IMR-90 (cell line): Measurements from ENCODE around the gene CADM2. TPM values are rescaled to one million over a fixed set of nuclear protein-coding genes. Genes with fewer than 3 reads are reported as not detected.

Experiments used
- ATAC-seq: fragments of 200-7000 bp; cut with Tn5 transposase; 2 replicates; pipeline ENCODE4 v1.9.1; 2020; ENCODE audit warnings: low read depth, mild to moderate bottlenecking, moderate library complexity
- BruUV-seq: library from RNA; stranded (reverse); fragments of 400-500 nt; replicated peaks from 2 replicates; lab custom pipeline; 2021; lab: Mats Ljungman, UMichigan
- CTCF ChIA-PET: fragments of 300-600 bp; formaldehyde crosslinking; extraction: SDS; loops from one replicate; lab custom pipeline; 2021; ENCODE audit warnings: antibody characterized with exemption; lab: Yijun Ruan, JAX
- POLR2A ChIA-PET: fragments of 300-600 bp; sonication (Branson Sonifier 250); formaldehyde crosslinking; loops from one replicate; lab custom pipeline; 2022; ENCODE audit warnings: antibody characterized with exemption; ENCODE audit not compliant: unreplicated experiment; lab: Charles Lee
- DNase-seq: peaks from one replicate; pipeline ENCODE4 v3.0.0; 2013
- H2AFZ ChIP-seq: replicated peaks from 2 replicates; pipeline ENCODE3; 2013; ENCODE audit warnings: low read length, mild to moderate bottlenecking; ENCODE audit not compliant: poor library complexity
- H2AK5ac ChIP-seq: 2 replicates; pipeline ENCODE4 v1.6.1; 2013; ENCODE audit warnings: low read depth, low read length, inconsistent platforms
- H2AK9ac ChIP-seq: replicated peaks from 2 replicates; pipeline ENCODE3; 2013; ENCODE audit warnings: mild to moderate bottlenecking, low read depth, low read length, moderate library complexity; ENCODE audit not compliant: poor library complexity
- H2BK120ac ChIP-seq: 2 replicates; pipeline ENCODE4 v1.6.1; 2013; ENCODE audit warnings: low read depth, low read length, inconsistent platforms
- H2BK15ac ChIP-seq: 3 replicates; pipeline ENCODE4 v1.6.1; 2013; ENCODE audit warnings: low read depth, low read length, inconsistent platforms
- H2BK20ac ChIP-seq: 2 replicates; pipeline ENCODE4 v1.6.1; 2013; ENCODE audit warnings: low read depth, mild to moderate bottlenecking, inconsistent platforms, low read length, moderate library complexity
- H2BK5ac ChIP-seq: 2 replicates; pipeline ENCODE4 v1.6.1; 2013; ENCODE audit warnings: mild to moderate bottlenecking, low read depth, low read length, inconsistent platforms; ENCODE audit not compliant: poor library complexity, severe bottlenecking
- H3K14ac ChIP-seq: replicated peaks from 2 replicates; pipeline ENCODE4 v1.6.1; 2013; ENCODE audit warnings: low read depth, low read length, inconsistent platforms
- H3K18ac ChIP-seq: 2 replicates; pipeline ENCODE4 v1.6.1; 2013; ENCODE audit warnings: low read depth, low read length, control low read depth
- H3K23ac ChIP-seq: 2 replicates; pipeline ENCODE4 v1.6.1; 2013; ENCODE audit warnings: low read depth, low read length, inconsistent platforms
- H3K27ac ChIP-seq: 2 replicates; pipeline ENCODE4 v1.5.1; 2013; ENCODE audit warnings: mild to moderate bottlenecking, control low read depth, low read length; ENCODE audit not compliant: insufficient read depth
- H3K27me3 ChIP-seq: 2 replicates; pipeline ENCODE4 v1.6.1; 2013; ENCODE audit warnings: low read length; ENCODE audit not compliant: control insufficient read depth, insufficient read depth
- H3K36me3 ChIP-seq: 2 replicates; pipeline ENCODE4 v1.6.1; 2013; ENCODE audit warnings: low read length, mixed read lengths; ENCODE audit not compliant: control insufficient read depth, insufficient read depth
- H3K4ac ChIP-seq: 2 replicates; pipeline ENCODE4 v1.6.1; 2013; ENCODE audit warnings: low read depth, low read length, inconsistent platforms
- H3K4me1 ChIP-seq: 2 replicates; pipeline ENCODE4 v1.6.1; 2013; ENCODE audit warnings: low read length, mixed read lengths; ENCODE audit not compliant: control insufficient read depth, insufficient read depth
- H3K4me2 ChIP-seq: 2 replicates; pipeline ENCODE4 v1.6.1; 2013; ENCODE audit warnings: low read depth, mild to moderate bottlenecking, control low read depth, low read length, moderate library complexity
- H3K4me3 ChIP-seq: 2 replicates; pipeline ENCODE4 v1.5.1; 2013; ENCODE audit warnings: low read depth, mild to moderate bottlenecking, control low read depth, low read length, moderate library complexity; ENCODE audit not compliant: insufficient read depth
- H3K56ac ChIP-seq: 2 replicates; pipeline ENCODE4 v1.6.1; 2013; ENCODE audit warnings: low read length, inconsistent platforms; ENCODE audit not compliant: insufficient read depth; ENCODE audit errors: extremely low read depth
- H3K79me1 ChIP-seq, 2 experiments: 2 replicates each; pipeline ENCODE4 v1.6.1; 2013; ENCODE audit warnings: low read length in 2 of 2, inconsistent platforms in 1 of 2, low read depth in 1 of 2
- H3K9ac ChIP-seq: 2 replicates; pipeline ENCODE4 v1.6.1; 2013; ENCODE audit warnings: low read depth, low read length, control low read depth
- H3K9me1 ChIP-seq: 2 replicates; pipeline ENCODE4 v1.6.1; 2013; ENCODE audit warnings: low read length, inconsistent platforms; ENCODE audit not compliant: insufficient read depth
- H3K9me3 ChIP-seq: 2 replicates; pipeline ENCODE4 v1.6.1; 2013; ENCODE audit warnings: low read length; ENCODE audit not compliant: control insufficient read depth, insufficient read depth
- H4K20me1 ChIP-seq: 2 replicates; pipeline ENCODE4 v1.6.1; 2013; ENCODE audit warnings: low read length, inconsistent platforms; ENCODE audit not compliant: insufficient read depth
- H4K5ac ChIP-seq: 2 replicates; pipeline ENCODE4 v1.6.1; 2013; ENCODE audit warnings: mild to moderate bottlenecking, low read depth, low read length, control low read depth
- H4K8ac ChIP-seq, 2 experiments: 2 replicates each; pipeline ENCODE4 v1.6.1; 2013; ENCODE audit warnings: low read depth in 2 of 2, low read length in 2 of 2, control low read depth in 1 of 2, inconsistent platforms in 1 of 2
- H4K91ac ChIP-seq: 2 replicates; pipeline ENCODE4 v1.6.1; 2013; ENCODE audit warnings: low read depth, low read length, inconsistent platforms; ENCODE audit not compliant: insufficient read depth
- CEBPB ChIP-seq: IDR thresholded peaks from 2 replicates; pipeline ENCODE4 v1.6.1; 2012; ENCODE audit warnings: low read depth, low read length, improper control_type of control experiment
- CHD1 ChIP-seq: IDR thresholded peaks from 2 replicates; pipeline ENCODE4 v1.6.1; 2012; ENCODE audit warnings: low read depth, low read length, improper control_type of control experiment
- FOS ChIP-seq: fragments of 150-350 bp; IDR thresholded peaks from 2 replicates; pipeline ENCODE4 v1.6.1; 2016; ENCODE audit warnings: low read depth, low read length
- MXI1 ChIP-seq: IDR thresholded peaks from 2 replicates; pipeline ENCODE4 v1.6.1; 2012; ENCODE audit warnings: low read depth, mild to moderate bottlenecking, low read length, moderate library complexity, borderline replicate concordance
- NFE2L2 ChIP-seq: fragments of 150-350 bp; IDR thresholded peaks from 2 replicates; pipeline ENCODE4 v1.6.1; 2016; ENCODE audit warnings: low read depth, mild to moderate bottlenecking, low read length
- RFX5 ChIP-seq: IDR thresholded peaks from 2 replicates; pipeline ENCODE4 v1.8.0; 2012; ENCODE audit warnings: low read depth, mild to moderate bottlenecking, low read length, moderate library complexity
- WGBS, 2 experiments: methylation state at CpG; one replicate each; pipeline versions ENCODE4 v1.1.5 to v1.1.7; 2013; ENCODE audit warnings: missing lambda C conversion rate in 2 of 2; ENCODE audit not compliant: insufficient read length in 1 of 2; ENCODE audit errors: extremely low coverage in 2 of 2; 5-methylcytosine and 5-hydroxymethylcytosine counted together
- dilution Hi-C: fragments of 300-500 bp; cut with HindIII; formaldehyde crosslinking; loops from one replicate; pipeline ENCODE4 v1.14.3; 2018; ENCODE audit warnings: low sequenced_read_pairs; ENCODE audit not compliant: unreplicated experiment
- in situ Hi-C: fragments of 300-500 bp; cut with MboI; formaldehyde crosslinking; loops from 3 replicates; pipeline ENCODE4 v1.14.3; 2019; ENCODE audit warnings: low sequenced_read_pairs, inconsistent platforms, mixed read lengths
- intact Hi-C: fragments of 100-400 bp; cut with micrococcal nuclease; formaldehyde crosslinking; loops from 2 replicates; pipeline ENCODE4 v1.10.0; 2022
- polyA plus RNA-seq, 3 experiments: library from polyadenylated mRNA; depleted of rRNA; stranded (reverse); fragments of >200 nt; gene quantifications; 2 replicates each; pipeline ENCODE4 v1.2.3, GENCODE V29; 2012; ENCODE audit warnings: low replicate concordance in 1 of 3
- total RNA-seq: library from RNA; depleted of rRNA; stranded (reverse); fragments of >200 nt; gene quantifications from 2 replicates; pipeline ENCODE4 v1.2.3, GENCODE V29; 2012
- TF ChIP-seq, protein P1 (sequence below): conservative IDR thresholded peaks from 2 replicates; pipeline ENCODE4 v1.5.1; 2012; ENCODE audit warnings: mild to moderate bottlenecking, low read depth, low read length, improper control_type of control experiment
- TF ChIP-seq, protein P2 (sequence below): fragments of 150-350 bp; IDR thresholded peaks from 2 replicates; pipeline ENCODE4 v1.6.1; 2016; ENCODE audit warnings: low read depth, mild to moderate bottlenecking, low read length, moderate library complexity, borderline replicate concordance

CADM2 gene
- total and polyA plus RNA-seq, 2 of the 4 experiments (the other 2 are of a cell fraction), result not detected

DNA sequence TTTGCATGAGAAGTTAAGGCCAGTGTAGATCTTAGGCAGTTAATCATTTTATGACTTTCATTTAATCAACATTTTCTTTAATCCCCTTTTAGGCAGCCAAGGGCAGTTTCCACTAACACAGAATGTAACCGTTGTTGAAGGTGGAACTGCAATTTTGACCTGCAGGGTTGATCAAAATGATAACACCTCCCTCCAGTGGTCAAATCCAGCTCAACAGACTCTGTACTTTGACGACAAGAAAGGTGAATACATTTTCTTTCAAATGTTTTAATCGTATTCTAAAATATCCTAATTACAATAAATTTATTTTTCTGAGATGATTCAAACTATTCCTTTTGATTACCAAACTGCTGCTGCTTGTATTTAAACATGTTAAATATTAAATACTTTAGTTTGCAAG, 843.2 kb downstream of the CADM2 start:
- Histone ChIP-seq H3K4me1 (no peaks in the 10 kb centered on the region), H2BK5ac (no peak overlapping the region), H3K23ac (no peak overlapping the region), H2BK120ac (no peak overlapping the region), H2BK20ac (no peak overlapping the region), H2AFZ (no peak overlapping the region), H2AK5ac (no peak overlapping the region), H3K9me3 (no peaks in the 10 kb centered on the region), H4K20me1 (no peaks in the 10 kb centered on the region), H3K36me3 (no peaks in the 10 kb centered on the region), H4K8ac (no peak overlapping the region), H2BK15ac (no peak overlapping the region), H3K4me3 (no peak overlapping the region), H3K56ac (no peak overlapping the region), H2AK9ac (no peak overlapping the region), H3K9ac (no peak overlapping the region), H3K18ac (no peak overlapping the region), H3K4ac (no peak overlapping the region), H3K9me1 (no peaks in the 10 kb centered on the region), H3K14ac (no peak overlapping the region), H3K79me1 (no peaks in the 10 kb centered on the region), H4K91ac (no peak overlapping the region), H3K4me2 (no peak overlapping the region), H3K27me3 (no peaks in the 10 kb centered on the region), H4K5ac (no peak overlapping the region), H3K27ac (no peak overlapping the region)
- WGBS, 2 experiments, result no CpG with 5 or more reads among the region's 3 CpGs
- in situ Hi-C loops (loop anchor here (25.0 kb wide), 1 partner anchor 760 kb away; no protein-coding TSS in a partner anchor), intact Hi-C loops (no loop called here), dilution Hi-C loops (no loop called here)
- TF ChIP-seq, protein P1, sequence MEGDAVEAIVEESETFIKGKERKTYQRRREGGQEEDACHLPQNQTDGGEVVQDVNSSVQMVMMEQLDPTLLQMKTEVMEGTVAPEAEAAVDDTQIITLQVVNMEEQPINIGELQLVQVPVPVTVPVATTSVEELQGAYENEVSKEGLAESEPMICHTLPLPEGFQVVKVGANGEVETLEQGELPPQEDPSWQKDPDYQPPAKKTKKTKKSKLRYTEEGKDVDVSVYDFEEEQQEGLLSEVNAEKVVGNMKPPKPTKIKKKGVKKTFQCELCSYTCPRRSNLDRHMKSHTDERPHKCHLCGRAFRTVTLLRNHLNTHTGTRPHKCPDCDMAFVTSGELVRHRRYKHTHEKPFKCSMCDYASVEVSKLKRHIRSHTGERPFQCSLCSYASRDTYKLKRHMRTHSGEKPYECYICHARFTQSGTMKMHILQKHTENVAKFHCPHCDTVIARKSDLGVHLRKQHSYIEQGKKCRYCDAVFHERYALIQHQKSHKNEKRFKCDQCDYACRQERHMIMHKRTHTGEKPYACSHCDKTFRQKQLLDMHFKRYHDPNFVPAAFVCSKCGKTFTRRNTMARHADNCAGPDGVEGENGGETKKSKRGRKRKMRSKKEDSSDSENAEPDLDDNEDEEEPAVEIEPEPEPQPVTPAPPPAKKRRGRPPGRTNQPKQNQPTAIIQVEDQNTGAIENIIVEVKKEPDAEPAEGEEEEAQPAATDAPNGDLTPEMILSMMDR, result no peak
- TF ChIP-seq MXI1, result no peak
- TF ChIP-seq CHD1, result no peak
- TF ChIP-seq, protein P2, sequence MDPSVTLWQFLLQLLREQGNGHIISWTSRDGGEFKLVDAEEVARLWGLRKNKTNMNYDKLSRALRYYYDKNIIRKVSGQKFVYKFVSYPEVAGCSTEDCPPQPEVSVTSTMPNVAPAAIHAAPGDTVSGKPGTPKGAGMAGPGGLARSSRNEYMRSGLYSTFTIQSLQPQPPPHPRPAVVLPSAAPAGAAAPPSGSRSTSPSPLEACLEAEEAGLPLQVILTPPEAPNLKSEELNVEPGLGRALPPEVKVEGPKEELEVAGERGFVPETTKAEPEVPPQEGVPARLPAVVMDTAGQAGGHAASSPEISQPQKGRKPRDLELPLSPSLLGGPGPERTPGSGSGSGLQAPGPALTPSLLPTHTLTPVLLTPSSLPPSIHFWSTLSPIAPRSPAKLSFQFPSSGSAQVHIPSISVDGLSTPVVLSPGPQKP, result no peak
- TF ChIP-seq RFX5, result no peak
- no peak for TF ChIP-seq NFE2L2
- TF ChIP-seq FOS, result no peak
- TF ChIP-seq CEBPB, result no peak
- ChIA-PET POLR2A (no interaction called here), CTCF (no interaction called here)
- no peak for DNase-seq
- no peak for ATAC-seq
- no TSS peak for BruUV-seq
